GM23338 (cell line): ENCODE measurements around the gene TMSB4X.

Experiments used
- CREB1 ChIP-seq: fragments of 250-450 bp; sonication (Bioruptor Pico); IDR thresholded peaks from 2 replicates; pipeline ENCODE4 v1.5.0; 2020; ENCODE audit warnings: low read depth, mild to moderate bottlenecking, moderate library complexity
- EZH2 ChIP-seq: fragments of 200-600 bp; sonication (generic); IDR thresholded peaks from one replicate; pipeline ENCODE4 v1.8.0; 2017; ENCODE audit warnings: antibody characterized with exemption, mild to moderate bottlenecking, low read depth; ENCODE audit not compliant: unreplicated experiment
- EZH2phosphoT487 ChIP-seq: fragments of 200-600 bp; sonication (generic); IDR thresholded peaks from one replicate; pipeline ENCODE4 v1.8.1; 2018; ENCODE audit warnings: antibody characterized with exemption; ENCODE audit not compliant: unreplicated experiment
- JUNB ChIP-seq: IDR thresholded peaks from one replicate; pipeline ENCODE4 v1.6.1; 2016; ENCODE audit warnings: antibody characterized with exemption; ENCODE audit not compliant: unreplicated experiment
- POLR2AphosphoS5 ChIP-seq: IDR thresholded peaks from 2 replicates; pipeline ENCODE4 v1.6.1; 2016; ENCODE audit warnings: antibody characterized with exemption, low read depth
- STAT1 ChIP-seq: IDR thresholded peaks from one replicate; pipeline ENCODE4 v1.6.1; 2016; ENCODE audit warnings: antibody characterized with exemption; ENCODE audit not compliant: unreplicated experiment
- ZNF114 ChIP-seq: fragments of 250-450 bp; sonication (Bioruptor Pico); IDR thresholded peaks from 2 replicates; pipeline ENCODE4 v1.5.0; 2020; ENCODE audit warnings: mild to moderate bottlenecking, moderate library complexity
- ZNF331 ChIP-seq: fragments of 250-450 bp; sonication (Bioruptor Pico); IDR thresholded peaks from 2 replicates; pipeline ENCODE4 v1.5.0; 2020; ENCODE audit warnings: low read depth, mild to moderate bottlenecking, moderate library complexity
- TF ChIP-seq, protein P1 (sequence below), 2 experiments: fragments of 200-600 bp in 1 of 2; sonication (generic) in 1 of 2; conservative IDR thresholded peaks; 2 replicates each; pipeline versions ENCODE4 v1.5.1 to v1.6.1; 2016 to 2017; ENCODE audit warnings: antibody characterized with exemption in 2 of 2, low read depth in 2 of 2, mild to moderate bottlenecking in 2 of 2, moderate library complexity in 1 of 2
- TF ChIP-seq, protein P2 (sequence below): fragments of 250-450 bp; sonication (Bioruptor Pico); IDR thresholded peaks from 2 replicates; pipeline ENCODE4 v1.5.0; 2020; ENCODE audit warnings: mild to moderate bottlenecking, moderate library complexity
- TF ChIP-seq, protein P3 (sequence below): IDR thresholded peaks from one replicate; pipeline ENCODE4 v1.6.1; 2018; ENCODE audit warnings: antibody characterized with exemption; ENCODE audit not compliant: unreplicated experiment
- TF ChIP-seq, protein P4 (sequence below): IDR thresholded peaks from 2 replicates; pipeline ENCODE4 v1.6.1; 2016; ENCODE audit warnings: antibody characterized with exemption

DNA sequence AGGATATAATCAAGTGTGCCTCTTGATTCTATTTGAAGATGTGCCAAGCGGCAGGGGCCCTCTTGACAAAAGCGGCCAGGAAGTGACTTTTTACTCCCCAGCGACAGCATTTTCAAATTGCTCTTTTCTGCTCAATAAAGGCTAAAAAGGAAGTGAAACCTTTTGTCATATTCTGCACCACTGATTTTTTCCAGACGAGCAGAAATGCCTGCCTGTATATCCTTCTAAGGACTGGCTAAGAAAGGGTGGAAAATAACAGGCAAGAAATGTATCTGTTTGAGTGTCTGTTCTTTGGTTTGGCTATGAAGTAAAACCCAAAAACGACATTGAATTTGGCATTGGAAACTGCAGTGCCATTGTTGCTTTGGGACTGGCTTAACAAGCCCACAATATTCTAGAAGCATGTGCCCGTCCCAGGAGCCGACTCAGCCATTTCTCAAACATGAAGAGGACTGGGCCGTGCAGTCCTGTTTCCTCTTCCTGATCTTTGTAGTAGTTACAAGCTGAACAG lies 25.4 kb downstream of the TMSB4X start:
- TF ChIP-seq, protein P1, sequence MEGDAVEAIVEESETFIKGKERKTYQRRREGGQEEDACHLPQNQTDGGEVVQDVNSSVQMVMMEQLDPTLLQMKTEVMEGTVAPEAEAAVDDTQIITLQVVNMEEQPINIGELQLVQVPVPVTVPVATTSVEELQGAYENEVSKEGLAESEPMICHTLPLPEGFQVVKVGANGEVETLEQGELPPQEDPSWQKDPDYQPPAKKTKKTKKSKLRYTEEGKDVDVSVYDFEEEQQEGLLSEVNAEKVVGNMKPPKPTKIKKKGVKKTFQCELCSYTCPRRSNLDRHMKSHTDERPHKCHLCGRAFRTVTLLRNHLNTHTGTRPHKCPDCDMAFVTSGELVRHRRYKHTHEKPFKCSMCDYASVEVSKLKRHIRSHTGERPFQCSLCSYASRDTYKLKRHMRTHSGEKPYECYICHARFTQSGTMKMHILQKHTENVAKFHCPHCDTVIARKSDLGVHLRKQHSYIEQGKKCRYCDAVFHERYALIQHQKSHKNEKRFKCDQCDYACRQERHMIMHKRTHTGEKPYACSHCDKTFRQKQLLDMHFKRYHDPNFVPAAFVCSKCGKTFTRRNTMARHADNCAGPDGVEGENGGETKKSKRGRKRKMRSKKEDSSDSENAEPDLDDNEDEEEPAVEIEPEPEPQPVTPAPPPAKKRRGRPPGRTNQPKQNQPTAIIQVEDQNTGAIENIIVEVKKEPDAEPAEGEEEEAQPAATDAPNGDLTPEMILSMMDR (conservative IDR thresholded peaks at IDR 0.05; ENCODE audit: low read depth in 2 of 2): no peak
- no peak for TF ChIP-seq EZH2
- no peak for TF ChIP-seq POLR2AphosphoS5
- no peak for TF ChIP-seq EZH2phosphoT487
- TF ChIP-seq, protein P2, sequence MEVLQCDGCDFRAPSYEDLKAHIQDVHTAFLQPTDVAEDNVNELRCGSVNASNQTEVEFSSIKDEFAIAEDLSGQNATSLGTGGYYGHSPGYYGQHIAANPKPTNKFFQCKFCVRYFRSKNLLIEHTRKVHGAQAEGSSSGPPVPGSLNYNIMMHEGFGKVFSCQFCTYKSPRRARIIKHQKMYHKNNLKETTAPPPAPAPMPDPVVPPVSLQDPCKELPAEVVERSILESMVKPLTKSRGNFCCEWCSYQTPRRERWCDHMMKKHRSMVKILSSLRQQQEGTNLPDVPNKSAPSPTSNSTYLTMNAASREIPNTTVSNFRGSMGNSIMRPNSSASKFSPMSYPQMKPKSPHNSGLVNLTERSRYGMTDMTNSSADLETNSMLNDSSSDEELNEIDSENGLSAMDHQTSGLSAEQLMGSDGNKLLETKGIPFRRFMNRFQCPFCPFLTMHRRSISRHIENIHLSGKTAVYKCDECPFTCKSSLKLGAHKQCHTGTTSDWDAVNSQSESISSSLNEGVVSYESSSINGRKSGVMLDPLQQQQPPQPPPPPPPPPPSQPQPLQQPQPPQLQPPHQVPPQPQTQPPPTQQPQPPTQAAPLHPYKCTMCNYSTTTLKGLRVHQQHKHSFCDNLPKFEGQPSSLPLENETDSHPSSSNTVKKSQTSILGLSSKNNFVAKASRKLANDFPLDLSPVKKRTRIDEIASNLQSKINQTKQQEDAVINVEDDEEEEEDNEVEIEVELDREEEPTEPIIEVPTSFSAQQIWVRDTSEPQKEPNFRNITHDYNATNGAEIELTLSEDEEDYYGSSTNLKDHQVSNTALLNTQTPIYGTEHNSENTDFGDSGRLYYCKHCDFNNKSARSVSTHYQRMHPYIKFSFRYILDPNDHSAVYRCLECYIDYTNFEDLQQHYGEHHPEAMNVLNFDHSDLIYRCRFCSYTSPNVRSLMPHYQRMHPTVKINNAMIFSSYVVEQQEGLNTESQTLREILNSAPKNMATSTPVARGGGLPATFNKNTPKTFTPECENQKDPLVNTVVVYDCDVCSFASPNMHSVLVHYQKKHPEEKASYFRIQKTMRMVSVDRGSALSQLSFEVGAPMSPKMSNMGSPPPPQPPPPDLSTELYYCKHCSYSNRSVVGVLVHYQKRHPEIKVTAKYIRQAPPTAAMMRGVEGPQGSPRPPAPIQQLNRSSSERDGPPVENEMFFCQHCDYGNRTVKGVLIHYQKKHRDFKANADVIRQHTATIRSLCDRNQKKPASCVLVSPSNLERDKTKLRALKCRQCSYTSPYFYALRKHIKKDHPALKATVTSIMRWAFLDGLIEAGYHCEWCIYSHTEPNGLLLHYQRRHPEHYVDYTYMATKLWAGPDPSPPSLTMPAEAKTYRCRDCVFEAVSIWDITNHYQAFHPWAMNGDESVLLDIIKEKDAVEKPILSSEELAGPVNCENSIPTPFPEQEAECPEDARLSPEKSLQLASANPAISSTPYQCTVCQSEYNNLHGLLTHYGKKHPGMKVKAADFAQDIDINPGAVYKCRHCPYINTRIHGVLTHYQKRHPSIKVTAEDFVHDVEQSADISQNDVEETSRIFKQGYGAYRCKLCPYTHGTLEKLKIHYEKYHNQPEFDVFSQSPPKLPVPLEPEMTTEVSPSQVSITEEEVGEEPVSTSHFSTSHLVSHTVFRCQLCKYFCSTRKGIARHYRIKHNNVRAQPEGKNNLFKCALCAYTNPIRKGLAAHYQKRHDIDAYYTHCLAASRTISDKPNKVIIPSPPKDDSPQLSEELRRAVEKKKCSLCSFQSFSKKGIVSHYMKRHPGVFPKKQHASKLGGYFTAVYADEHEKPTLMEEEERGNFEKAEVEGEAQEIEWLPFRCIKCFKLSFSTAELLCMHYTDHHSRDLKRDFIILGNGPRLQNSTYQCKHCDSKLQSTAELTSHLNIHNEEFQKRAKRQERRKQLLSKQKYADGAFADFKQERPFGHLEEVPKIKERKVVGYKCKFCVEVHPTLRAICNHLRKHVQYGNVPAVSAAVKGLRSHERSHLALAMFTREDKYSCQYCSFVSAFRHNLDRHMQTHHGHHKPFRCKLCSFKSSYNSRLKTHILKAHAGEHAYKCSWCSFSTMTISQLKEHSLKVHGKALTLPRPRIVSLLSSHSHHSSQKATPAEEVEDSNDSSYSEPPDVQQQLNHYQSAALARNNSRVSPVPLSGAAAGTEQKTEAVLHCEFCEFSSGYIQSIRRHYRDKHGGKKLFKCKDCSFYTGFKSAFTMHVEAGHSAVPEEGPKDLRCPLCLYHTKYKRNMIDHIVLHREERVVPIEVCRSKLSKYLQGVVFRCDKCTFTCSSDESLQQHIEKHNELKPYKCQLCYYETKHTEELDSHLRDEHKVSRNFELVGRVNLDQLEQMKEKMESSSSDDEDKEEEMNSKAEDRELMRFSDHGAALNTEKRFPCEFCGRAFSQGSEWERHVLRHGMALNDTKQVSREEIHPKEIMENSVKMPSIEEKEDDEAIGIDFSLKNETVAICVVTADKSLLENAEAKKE (CRISPR knock-in tag): no peak
- TF ChIP-seq, protein P3, sequence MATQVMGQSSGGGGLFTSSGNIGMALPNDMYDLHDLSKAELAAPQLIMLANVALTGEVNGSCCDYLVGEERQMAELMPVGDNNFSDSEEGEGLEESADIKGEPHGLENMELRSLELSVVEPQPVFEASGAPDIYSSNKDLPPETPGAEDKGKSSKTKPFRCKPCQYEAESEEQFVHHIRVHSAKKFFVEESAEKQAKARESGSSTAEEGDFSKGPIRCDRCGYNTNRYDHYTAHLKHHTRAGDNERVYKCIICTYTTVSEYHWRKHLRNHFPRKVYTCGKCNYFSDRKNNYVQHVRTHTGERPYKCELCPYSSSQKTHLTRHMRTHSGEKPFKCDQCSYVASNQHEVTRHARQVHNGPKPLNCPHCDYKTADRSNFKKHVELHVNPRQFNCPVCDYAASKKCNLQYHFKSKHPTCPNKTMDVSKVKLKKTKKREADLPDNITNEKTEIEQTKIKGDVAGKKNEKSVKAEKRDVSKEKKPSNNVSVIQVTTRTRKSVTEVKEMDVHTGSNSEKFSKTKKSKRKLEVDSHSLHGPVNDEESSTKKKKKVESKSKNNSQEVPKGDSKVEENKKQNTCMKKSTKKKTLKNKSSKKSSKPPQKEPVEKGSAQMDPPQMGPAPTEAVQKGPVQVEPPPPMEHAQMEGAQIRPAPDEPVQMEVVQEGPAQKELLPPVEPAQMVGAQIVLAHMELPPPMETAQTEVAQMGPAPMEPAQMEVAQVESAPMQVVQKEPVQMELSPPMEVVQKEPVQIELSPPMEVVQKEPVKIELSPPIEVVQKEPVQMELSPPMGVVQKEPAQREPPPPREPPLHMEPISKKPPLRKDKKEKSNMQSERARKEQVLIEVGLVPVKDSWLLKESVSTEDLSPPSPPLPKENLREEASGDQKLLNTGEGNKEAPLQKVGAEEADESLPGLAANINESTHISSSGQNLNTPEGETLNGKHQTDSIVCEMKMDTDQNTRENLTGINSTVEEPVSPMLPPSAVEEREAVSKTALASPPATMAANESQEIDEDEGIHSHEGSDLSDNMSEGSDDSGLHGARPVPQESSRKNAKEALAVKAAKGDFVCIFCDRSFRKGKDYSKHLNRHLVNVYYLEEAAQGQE: no peak
- no peak for TF ChIP-seq CREB1 (CRISPR knock-in tag)
- no peak for TF ChIP-seq STAT1
- no peak for TF ChIP-seq JUNB
- TF ChIP-seq ZNF331 (CRISPR knock-in tag): no peak
- TF ChIP-seq, protein P4, sequence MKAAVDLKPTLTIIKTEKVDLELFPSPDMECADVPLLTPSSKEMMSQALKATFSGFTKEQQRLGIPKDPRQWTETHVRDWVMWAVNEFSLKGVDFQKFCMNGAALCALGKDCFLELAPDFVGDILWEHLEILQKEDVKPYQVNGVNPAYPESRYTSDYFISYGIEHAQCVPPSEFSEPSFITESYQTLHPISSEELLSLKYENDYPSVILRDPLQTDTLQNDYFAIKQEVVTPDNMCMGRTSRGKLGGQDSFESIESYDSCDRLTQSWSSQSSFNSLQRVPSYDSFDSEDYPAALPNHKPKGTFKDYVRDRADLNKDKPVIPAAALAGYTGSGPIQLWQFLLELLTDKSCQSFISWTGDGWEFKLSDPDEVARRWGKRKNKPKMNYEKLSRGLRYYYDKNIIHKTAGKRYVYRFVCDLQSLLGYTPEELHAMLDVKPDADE: no peak
- no peak for TF ChIP-seq ZNF114 (CRISPR knock-in tag)
